Smooth muscle cell (in vitro differentiated cells): ENCODE data around the gene HBZ. TPM values are rescaled to one million over a fixed set of nuclear protein-coding genes. Genes with fewer than 3 reads are reported as not detected.

Experiments used
- DNase-seq: peaks from one replicate; lab custom pipeline; 2025; ENCODE audit not compliant: unreplicated experiment; lab: John Stamatoyannopoulos, UW
- H2AFZ ChIP-seq: fragments of 200-600 bp; sonication (generic); 2 replicates; pipeline ENCODE4 v1.6.0; 2016; ENCODE audit warnings: antibody characterized with exemption, low read depth, mild to moderate bottlenecking
- H3F3A ChIP-seq: fragments of 200-600 bp; sonication (generic); 2 replicates; pipeline ENCODE4 v1.6.0; 2017; ENCODE audit warnings: antibody characterized with exemption, low read depth
- H3K27ac ChIP-seq: fragments of 200-600 bp; sonication (generic); 2 replicates; pipeline ENCODE4 v1.5.1; 2016; ENCODE audit warnings: low read depth, mild to moderate bottlenecking
- H3K27me3 ChIP-seq: fragments of 200-600 bp; sonication (generic); 2 replicates; pipeline ENCODE4 v1.6.1; 2016; ENCODE audit warnings: low read depth, mild to moderate bottlenecking
- H3K36me3 ChIP-seq: fragments of 200-600 bp; sonication (generic); 2 replicates; pipeline ENCODE4 v1.5.1; 2016; ENCODE audit warnings: low read depth
- H3K4me1 ChIP-seq: fragments of 200-600 bp; sonication (generic); 2 replicates; pipeline ENCODE4 v1.5.1; 2016; ENCODE audit warnings: low read depth
- H3K4me2 ChIP-seq: fragments of 200-600 bp; sonication (generic); 2 replicates; pipeline ENCODE4 v1.6.0; 2016; ENCODE audit warnings: mild to moderate bottlenecking
- H3K4me3 ChIP-seq: fragments of 200-600 bp; sonication (generic); 2 replicates; pipeline ENCODE4 v1.5.1; 2016; ENCODE audit warnings: mild to moderate bottlenecking
- H3K79me2 ChIP-seq: fragments of 200-600 bp; sonication (generic); 2 replicates; pipeline ENCODE4 v1.6.0; 2016; ENCODE audit warnings: low read depth, mild to moderate bottlenecking
- H3K9ac ChIP-seq: fragments of 200-600 bp; sonication (generic); 2 replicates; pipeline ENCODE4 v1.6.0; 2016; ENCODE audit warnings: low read depth
- H3K9me3 ChIP-seq: fragments of 200-600 bp; sonication (generic); replicated peaks from 2 replicates; pipeline ENCODE4 v1.5.1; 2016; ENCODE audit warnings: low read depth
- H4K20me1 ChIP-seq: fragments of 200-600 bp; sonication (generic); 2 replicates; pipeline ENCODE4 v1.6.0; 2016; ENCODE audit warnings: low read depth
- WGBS: methylation state at CpG from one replicate; pipeline ENCODE4 v1.1.7; 2016; ENCODE audit warnings: low lambda C conversion rate; 5-methylcytosine and 5-hydroxymethylcytosine counted together
- polyA plus RNA-seq: library from polyadenylated mRNA; unstranded; fragments of >200 nt; fragmentation: Nextera tagmentation; extraction: Ambion mirVana; gene quantifications from 2 replicates; pipeline ENCODE4 v1.2.1, GENCODE V29; 2016
- total RNA-seq: library from RNA; depleted of rRNA; stranded (reverse); fragments of >200 nt; gene quantifications from 2 replicates; pipeline ENCODE4 v1.2.3, GENCODE V29; 2014
- TF ChIP-seq, protein P1 (sequence below): fragments of 200-600 bp; sonication (generic); IDR thresholded peaks from 2 replicates; pipeline ENCODE4 v1.5.1; 2017; ENCODE audit warnings: borderline replicate concordance, mild to moderate bottlenecking, antibody characterized with exemption; ENCODE audit not compliant: insufficient read depth, poor library complexity, severe bottlenecking

Gene HBZ
- total and polyA plus RNA-seq, 2 experiments from 2014 or later, result not detected

DNA sequence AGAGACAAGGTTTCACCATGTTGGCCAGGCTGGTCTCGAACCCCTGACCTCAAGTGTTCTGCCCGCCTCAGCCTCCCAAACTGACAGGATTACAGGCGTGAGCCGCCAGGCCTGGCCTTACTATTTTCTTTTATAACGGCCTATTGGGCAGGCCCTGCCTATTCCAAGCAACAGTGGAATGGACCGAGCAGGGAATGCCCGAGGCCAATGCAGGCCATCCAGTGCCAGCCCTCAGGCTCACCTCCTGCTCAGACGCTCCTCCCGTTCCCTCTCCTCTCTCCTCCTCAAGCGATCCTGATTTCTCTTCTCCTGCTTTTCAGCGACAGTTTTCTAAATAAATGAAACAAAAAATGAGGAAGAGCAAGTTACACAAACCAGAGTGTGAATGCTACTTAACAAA lies 40.2 kb downstream of the HBZ start:
- H3K27me3 ChIP-seq, result no peaks in the 10 kb centered on the region
- H3F3A ChIP-seq, result no peaks in the 10 kb centered on the region
- H3K4me2 ChIP-seq, result no peak overlapping the region
- H3K4me3 ChIP-seq, result no peak overlapping the region
- H2AFZ ChIP-seq, result no peak overlapping the region
- H3K79me2 ChIP-seq, result no peaks in the 10 kb centered on the region
- no peak for DNase-seq
- H3K36me3 ChIP-seq, result peaks cover 15% of the 10 kb centered on the region
- no peak overlapping the region for H3K27ac ChIP-seq
- WGBS, result 97% methylated on average over 11 of the region's 11 CpGs
- TF ChIP-seq, protein P1, sequence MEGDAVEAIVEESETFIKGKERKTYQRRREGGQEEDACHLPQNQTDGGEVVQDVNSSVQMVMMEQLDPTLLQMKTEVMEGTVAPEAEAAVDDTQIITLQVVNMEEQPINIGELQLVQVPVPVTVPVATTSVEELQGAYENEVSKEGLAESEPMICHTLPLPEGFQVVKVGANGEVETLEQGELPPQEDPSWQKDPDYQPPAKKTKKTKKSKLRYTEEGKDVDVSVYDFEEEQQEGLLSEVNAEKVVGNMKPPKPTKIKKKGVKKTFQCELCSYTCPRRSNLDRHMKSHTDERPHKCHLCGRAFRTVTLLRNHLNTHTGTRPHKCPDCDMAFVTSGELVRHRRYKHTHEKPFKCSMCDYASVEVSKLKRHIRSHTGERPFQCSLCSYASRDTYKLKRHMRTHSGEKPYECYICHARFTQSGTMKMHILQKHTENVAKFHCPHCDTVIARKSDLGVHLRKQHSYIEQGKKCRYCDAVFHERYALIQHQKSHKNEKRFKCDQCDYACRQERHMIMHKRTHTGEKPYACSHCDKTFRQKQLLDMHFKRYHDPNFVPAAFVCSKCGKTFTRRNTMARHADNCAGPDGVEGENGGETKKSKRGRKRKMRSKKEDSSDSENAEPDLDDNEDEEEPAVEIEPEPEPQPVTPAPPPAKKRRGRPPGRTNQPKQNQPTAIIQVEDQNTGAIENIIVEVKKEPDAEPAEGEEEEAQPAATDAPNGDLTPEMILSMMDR, result no peak
- no peak overlapping the region for H3K9ac ChIP-seq
- H3K9me3 ChIP-seq, result no peaks in the 10 kb centered on the region
- H4K20me1 ChIP-seq, result peaks cover 91% of the 10 kb centered on the region
- H3K4me1 ChIP-seq, result no peaks in the 10 kb centered on the region

- 98% methylated on average over 15 of the region's 15 CpGs for WGBS
- H3K36me3 ChIP-seq, result peaks cover 22% of the 10 kb centered on the region
- H3K27ac ChIP-seq, result no peak overlapping the region
- H3K27me3 ChIP-seq, result no peaks in the 10 kb centered on the region
- H3K4me1 ChIP-seq, result no peaks in the 10 kb centered on the region
- DNase-seq, result no peak
- no peak overlapping the region for H3K4me3 ChIP-seq
- H3K9me3 ChIP-seq, result no peaks in the 10 kb centered on the region
- TF ChIP-seq, protein P1, result no peak
- no peak overlapping the region for H3K9ac ChIP-seq
- peaks cover 3% of the 10 kb centered on the region for H3K79me2 ChIP-seq
- H4K20me1 ChIP-seq, result peaks cover 94% of the 10 kb centered on the region
- no peak overlapping the region for H2AFZ ChIP-seq
- H3F3A ChIP-seq, result no peaks in the 10 kb centered on the region
- no peak overlapping the region for H3K4me2 ChIP-seq
These were observed 41.0 kb downstream of the HBZ start for GRCh38 chr16:193441-193840.

DNA sequence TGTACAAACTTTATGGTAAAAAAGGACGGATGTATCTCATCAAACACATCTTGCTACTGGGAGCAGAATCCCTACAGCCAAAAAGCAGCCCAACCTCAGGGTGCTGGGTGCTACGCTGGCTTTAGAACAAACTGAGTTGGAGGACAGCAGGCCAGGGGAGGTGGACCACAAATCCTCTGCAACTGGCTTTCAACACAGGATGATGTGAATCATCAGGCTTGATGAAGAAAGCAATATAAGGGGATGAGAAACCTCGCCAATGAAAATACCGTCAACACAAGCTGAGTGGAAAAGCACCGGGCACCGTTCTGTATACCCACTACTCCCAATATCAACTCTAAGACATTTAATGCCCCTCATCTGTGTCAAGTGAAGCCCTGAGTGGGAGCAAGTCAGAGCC lies 42.1 kb downstream of the HBZ start:
- no peak overlapping the region for H2AFZ ChIP-seq
- TF ChIP-seq, protein P1, result no peak
- no peaks in the 10 kb centered on the region for H3K9me3 ChIP-seq
- peaks cover 94% of the 10 kb centered on the region for H4K20me1 ChIP-seq
- no peaks in the 10 kb centered on the region for H3K4me1 ChIP-seq
- WGBS, result 94% methylated on average over 6 of the region's 6 CpGs
- H3K36me3 ChIP-seq, result peaks cover 30% of the 10 kb centered on the region
- no peak for DNase-seq
- H3K4me3 ChIP-seq, result no peak overlapping the region
- H3F3A ChIP-seq, result no peaks in the 10 kb centered on the region
- H3K27ac ChIP-seq, result no peak overlapping the region
- no peaks in the 10 kb centered on the region for H3K27me3 ChIP-seq
- no peak overlapping the region for H3K9ac ChIP-seq
- H3K4me2 ChIP-seq, result no peak overlapping the region
- peaks cover 14% of the 10 kb centered on the region for H3K79me2 ChIP-seq

GRCh38 chr16:200388-200787 lies 47.9 kb downstream of the HBZ start:
- Histone ChIP-seq H3K36me3 (peaks cover 37% of the 10 kb centered on the region), H4K20me1 (peaks cover 96% of the 10 kb centered on the region), H3K4me2 (peak overlapping the region; percentile 67), H3K9me3 (no peaks in the 10 kb centered on the region), H3F3A (peaks cover 4% of the 10 kb centered on the region), H3K27me3 (no peaks in the 10 kb centered on the region), H3K9ac (no peak overlapping the region), H2AFZ (no peak overlapping the region), H3K4me3 (no peak overlapping the region), H3K79me2 (peaks cover 31% of the 10 kb centered on the region), H3K27ac (peak overlapping the region; percentile 76), H3K4me1 (peaks cover 4% of the 10 kb centered on the region)
- WGBS, result 61% methylated on average over 4 of the region's 5 CpGs
- TF ChIP-seq, protein P1, result no peak
- no peak for DNase-seq
